ENCODE results near the gene CLDN4. TPM values are rescaled to one million over a fixed set of nuclear protein-coding genes. Genes with fewer than 3 reads are reported as not detected.
"Not testable (repeated sequence)": the region's sequence is repeated elsewhere in the genome, so short reads cannot be mapped to it uniquely, and the experiment has no call there.

CLDN4 gene
- total and polyA plus RNA-seq, 2 experiments from 2014 or later, result 11.6 to 19.4 TPM

DNA sequence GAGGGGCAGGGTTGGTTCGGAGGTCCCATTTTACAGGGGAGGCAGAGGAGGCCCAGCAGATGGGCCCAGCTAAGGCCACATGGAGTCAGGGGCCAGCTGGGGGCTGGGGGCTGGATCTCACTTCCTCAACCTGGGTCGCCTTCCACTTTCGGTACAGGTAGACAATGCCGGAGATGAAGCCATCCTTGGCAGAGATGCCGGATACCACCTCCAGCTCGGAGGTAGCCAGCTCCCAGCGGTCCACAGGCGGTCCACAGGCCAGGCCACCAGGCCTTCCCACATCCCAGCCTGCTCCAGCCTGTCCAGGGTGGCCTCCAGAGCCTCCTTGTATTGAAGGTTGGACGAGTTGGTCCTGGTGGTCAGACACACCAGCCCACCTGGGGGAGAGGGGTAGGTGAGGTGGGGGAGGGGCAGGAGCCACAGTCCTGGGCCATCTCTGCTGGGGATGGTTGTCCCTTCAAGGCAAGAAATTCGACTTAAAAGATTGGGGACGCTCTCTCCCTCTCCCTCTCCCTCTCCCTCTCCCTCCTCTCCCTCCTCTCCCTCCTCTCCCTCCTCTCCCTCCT, 3.9 kb downstream of the CLDN4 start (continued):
- TF ChIP-seq, protein P1, sequence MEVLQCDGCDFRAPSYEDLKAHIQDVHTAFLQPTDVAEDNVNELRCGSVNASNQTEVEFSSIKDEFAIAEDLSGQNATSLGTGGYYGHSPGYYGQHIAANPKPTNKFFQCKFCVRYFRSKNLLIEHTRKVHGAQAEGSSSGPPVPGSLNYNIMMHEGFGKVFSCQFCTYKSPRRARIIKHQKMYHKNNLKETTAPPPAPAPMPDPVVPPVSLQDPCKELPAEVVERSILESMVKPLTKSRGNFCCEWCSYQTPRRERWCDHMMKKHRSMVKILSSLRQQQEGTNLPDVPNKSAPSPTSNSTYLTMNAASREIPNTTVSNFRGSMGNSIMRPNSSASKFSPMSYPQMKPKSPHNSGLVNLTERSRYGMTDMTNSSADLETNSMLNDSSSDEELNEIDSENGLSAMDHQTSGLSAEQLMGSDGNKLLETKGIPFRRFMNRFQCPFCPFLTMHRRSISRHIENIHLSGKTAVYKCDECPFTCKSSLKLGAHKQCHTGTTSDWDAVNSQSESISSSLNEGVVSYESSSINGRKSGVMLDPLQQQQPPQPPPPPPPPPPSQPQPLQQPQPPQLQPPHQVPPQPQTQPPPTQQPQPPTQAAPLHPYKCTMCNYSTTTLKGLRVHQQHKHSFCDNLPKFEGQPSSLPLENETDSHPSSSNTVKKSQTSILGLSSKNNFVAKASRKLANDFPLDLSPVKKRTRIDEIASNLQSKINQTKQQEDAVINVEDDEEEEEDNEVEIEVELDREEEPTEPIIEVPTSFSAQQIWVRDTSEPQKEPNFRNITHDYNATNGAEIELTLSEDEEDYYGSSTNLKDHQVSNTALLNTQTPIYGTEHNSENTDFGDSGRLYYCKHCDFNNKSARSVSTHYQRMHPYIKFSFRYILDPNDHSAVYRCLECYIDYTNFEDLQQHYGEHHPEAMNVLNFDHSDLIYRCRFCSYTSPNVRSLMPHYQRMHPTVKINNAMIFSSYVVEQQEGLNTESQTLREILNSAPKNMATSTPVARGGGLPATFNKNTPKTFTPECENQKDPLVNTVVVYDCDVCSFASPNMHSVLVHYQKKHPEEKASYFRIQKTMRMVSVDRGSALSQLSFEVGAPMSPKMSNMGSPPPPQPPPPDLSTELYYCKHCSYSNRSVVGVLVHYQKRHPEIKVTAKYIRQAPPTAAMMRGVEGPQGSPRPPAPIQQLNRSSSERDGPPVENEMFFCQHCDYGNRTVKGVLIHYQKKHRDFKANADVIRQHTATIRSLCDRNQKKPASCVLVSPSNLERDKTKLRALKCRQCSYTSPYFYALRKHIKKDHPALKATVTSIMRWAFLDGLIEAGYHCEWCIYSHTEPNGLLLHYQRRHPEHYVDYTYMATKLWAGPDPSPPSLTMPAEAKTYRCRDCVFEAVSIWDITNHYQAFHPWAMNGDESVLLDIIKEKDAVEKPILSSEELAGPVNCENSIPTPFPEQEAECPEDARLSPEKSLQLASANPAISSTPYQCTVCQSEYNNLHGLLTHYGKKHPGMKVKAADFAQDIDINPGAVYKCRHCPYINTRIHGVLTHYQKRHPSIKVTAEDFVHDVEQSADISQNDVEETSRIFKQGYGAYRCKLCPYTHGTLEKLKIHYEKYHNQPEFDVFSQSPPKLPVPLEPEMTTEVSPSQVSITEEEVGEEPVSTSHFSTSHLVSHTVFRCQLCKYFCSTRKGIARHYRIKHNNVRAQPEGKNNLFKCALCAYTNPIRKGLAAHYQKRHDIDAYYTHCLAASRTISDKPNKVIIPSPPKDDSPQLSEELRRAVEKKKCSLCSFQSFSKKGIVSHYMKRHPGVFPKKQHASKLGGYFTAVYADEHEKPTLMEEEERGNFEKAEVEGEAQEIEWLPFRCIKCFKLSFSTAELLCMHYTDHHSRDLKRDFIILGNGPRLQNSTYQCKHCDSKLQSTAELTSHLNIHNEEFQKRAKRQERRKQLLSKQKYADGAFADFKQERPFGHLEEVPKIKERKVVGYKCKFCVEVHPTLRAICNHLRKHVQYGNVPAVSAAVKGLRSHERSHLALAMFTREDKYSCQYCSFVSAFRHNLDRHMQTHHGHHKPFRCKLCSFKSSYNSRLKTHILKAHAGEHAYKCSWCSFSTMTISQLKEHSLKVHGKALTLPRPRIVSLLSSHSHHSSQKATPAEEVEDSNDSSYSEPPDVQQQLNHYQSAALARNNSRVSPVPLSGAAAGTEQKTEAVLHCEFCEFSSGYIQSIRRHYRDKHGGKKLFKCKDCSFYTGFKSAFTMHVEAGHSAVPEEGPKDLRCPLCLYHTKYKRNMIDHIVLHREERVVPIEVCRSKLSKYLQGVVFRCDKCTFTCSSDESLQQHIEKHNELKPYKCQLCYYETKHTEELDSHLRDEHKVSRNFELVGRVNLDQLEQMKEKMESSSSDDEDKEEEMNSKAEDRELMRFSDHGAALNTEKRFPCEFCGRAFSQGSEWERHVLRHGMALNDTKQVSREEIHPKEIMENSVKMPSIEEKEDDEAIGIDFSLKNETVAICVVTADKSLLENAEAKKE (CRISPR knock-in tag; IDR thresholded peaks at IDR 0.05), result no peak
- no peak for TF ChIP-seq POLR2AphosphoS5 (IDR thresholded peaks at IDR 0.05; ENCODE audit: low read depth)
- no peak for TF ChIP-seq ZNF331 (CRISPR knock-in tag; IDR thresholded peaks at IDR 0.05; ENCODE audit: low read depth)
- TF ChIP-seq EZH2 (IDR thresholded peaks at IDR 0.05; ENCODE audit: low read depth, unreplicated experiment), result no peak
- TF ChIP-seq, protein P2, sequence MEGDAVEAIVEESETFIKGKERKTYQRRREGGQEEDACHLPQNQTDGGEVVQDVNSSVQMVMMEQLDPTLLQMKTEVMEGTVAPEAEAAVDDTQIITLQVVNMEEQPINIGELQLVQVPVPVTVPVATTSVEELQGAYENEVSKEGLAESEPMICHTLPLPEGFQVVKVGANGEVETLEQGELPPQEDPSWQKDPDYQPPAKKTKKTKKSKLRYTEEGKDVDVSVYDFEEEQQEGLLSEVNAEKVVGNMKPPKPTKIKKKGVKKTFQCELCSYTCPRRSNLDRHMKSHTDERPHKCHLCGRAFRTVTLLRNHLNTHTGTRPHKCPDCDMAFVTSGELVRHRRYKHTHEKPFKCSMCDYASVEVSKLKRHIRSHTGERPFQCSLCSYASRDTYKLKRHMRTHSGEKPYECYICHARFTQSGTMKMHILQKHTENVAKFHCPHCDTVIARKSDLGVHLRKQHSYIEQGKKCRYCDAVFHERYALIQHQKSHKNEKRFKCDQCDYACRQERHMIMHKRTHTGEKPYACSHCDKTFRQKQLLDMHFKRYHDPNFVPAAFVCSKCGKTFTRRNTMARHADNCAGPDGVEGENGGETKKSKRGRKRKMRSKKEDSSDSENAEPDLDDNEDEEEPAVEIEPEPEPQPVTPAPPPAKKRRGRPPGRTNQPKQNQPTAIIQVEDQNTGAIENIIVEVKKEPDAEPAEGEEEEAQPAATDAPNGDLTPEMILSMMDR (conservative IDR thresholded peaks at IDR 0.05; ENCODE audit: low read depth in 2 of 2), result no peak
- TF ChIP-seq, protein P3, sequence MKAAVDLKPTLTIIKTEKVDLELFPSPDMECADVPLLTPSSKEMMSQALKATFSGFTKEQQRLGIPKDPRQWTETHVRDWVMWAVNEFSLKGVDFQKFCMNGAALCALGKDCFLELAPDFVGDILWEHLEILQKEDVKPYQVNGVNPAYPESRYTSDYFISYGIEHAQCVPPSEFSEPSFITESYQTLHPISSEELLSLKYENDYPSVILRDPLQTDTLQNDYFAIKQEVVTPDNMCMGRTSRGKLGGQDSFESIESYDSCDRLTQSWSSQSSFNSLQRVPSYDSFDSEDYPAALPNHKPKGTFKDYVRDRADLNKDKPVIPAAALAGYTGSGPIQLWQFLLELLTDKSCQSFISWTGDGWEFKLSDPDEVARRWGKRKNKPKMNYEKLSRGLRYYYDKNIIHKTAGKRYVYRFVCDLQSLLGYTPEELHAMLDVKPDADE (IDR thresholded peaks at IDR 0.05), result no peak

DNA sequence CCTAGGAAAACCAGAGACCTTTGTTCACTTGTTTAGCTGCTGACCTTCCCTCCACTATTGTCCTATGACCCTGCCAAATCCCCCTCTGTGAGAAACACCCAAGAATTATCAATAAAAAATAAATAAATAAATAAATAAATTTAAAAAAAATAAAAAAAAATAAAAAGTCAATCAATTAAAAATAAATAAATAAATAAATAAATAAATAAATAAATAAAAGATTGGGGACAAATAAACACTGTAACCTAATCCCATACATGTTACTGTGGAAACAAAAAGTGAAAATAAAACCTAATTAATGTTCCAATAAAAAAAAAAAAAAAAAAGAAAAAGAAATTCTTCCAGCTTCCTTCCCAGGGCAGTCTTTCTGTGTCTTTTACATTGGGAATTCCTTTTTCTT, 6.4 kb downstream of the CLDN4 start:
- H3K27ac ChIP-seq (ENCODE audit: low read depth); DNase-seq (ENCODE audit: low spot score); ATAC-seq; H3K4me3 ChIP-seq; H3K4me2 ChIP-seq; H4K20me1 ChIP-seq (replicated peaks; ENCODE audit: insufficient read depth); H3K27me3 ChIP-seq (ENCODE audit: insufficient read depth); H3F3A ChIP-seq (replicated peaks; ENCODE audit: low read depth); H3K79me2 ChIP-seq (replicated peaks; ENCODE audit: insufficient read depth); H2AFZ ChIP-seq; H3K27ac Mint-ChIP-seq; H3K9me2 ChIP-seq (ENCODE audit: insufficient read depth); H3K36me3 ChIP-seq (ENCODE audit: insufficient read depth); H3K4me3 Mint-ChIP-seq: not testable (repeated sequence)
- H3K4me1 ChIP-seq (ENCODE audit: insufficient read depth), result peaks cover 14% of the 10 kb centered on the region
- peaks cover 11% of the 10 kb centered on the region for H3K27me3 Mint-ChIP-seq (ENCODE audit: insufficient read depth, low read depth, poor library complexity)
- H3K36me3 Mint-ChIP-seq (ENCODE audit: low read depth), result peaks cover 15% of the 10 kb centered on the region; the same call in 2 of the 3 replicates
- H3K4me1 Mint-ChIP-seq, result peaks cover 23% of the 10 kb centered on the region
- H3K9me3 Mint-ChIP-seq, result peaks cover 15% of the 10 kb centered on the region
